ENCODE results near the gene ZP1.

The ZP1 gene

GRCh38 chr11:60852982-60853950 lies 14.1 kb upstream of the ZP1 start:
- no peak for TF ChIP-seq CTCF (IDR thresholded peaks at IDR 0.05; ENCODE audit: insufficient read depth, missing control alignments)
- FAIRE-seq (no peak), DNase-seq (ENCODE audit: insufficient read length, low spot score) (no peak)

DNA sequence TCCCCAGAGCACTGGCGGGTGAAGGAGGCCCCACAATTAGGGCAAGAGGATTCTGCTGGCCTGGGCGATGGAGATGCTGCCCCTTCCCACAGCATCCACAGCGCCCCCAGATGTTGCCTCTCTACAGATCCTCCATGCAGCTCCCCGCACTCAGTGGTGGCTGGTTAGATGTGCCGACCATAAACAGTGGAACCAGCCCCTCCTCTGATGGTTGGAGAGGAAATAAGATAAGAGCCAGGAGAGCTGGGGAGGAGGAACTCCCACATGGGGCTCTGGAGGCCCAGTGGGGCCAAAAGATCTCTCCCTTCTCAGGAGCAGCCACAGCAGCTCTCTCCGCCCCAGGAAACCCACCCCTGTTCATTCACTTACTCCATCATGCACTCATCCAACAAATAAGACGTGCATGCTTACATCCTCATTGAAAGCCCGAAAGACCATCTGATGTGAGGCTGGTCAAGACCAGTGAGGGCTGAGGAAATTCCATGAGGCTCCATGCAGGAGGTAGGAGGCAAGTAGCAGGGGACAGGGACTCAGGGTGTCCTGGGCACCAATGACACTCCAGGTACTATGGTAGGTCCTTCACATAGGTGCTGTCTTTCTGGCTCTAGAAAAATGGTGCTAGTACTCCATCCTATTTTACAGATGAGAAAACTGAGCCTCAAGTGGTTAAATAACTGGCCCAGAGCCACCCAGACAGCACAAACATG lies 13.0 kb upstream of the ZP1 start:
- no peak for TF ChIP-seq CTCF (IDR thresholded peaks at IDR 0.05; ENCODE audit: insufficient read depth, missing control alignments)
- no peak for FAIRE-seq
- DNase-seq (ENCODE audit: insufficient read length, low spot score): no peak

- DNase-seq (ENCODE audit: insufficient read length, low spot score) (no peak), FAIRE-seq (no peak)
- no peak for TF ChIP-seq CTCF (IDR thresholded peaks at IDR 0.05; ENCODE audit: insufficient read depth, missing control alignments)
These were observed 12.3 kb upstream of the ZP1 start for GRCh38 chr11:60854847-60855725.

DNA sequence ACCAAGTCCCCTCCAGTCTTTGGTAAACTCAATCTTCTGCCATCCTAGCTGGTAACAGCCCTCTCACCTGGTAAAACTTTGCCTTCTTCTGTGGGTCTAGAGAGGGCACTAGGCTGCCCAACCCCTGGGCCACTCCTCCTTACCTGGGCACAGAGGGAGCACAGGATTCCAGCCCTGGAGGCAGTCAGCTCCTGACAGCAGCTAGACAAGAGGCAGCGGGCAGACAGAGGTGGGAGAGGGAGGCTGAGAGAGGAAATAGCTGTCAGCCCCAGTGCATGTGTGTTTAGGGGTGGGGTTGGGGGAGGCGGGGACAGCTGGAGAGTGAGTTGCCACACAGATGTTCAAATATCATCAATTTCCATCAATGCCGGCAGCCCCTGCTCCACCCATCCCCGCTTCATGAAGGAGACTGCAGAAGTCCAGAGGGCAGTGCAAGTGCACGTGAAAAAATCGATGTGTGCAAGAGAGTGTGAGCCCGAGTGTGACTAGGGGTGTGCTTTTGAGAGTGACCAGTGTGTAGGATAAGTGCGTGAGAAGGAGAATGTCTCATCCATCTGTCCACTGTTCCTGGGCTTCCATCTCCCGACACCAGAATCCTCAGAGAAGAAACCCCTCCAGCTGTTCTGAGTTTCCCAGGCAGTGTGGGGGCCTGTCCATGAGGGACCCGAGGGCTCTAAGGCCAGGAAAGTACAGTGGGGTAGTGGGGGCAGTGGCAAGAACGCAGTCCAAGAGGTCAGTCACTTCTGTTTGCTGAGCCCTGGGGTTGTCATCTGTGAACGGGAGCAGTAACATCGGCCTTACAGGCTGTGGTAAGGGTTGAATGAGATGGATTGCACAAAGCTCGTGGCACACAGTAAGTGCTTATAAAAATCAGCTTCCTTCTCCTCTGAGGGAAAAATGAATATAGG lies 11.4 kb upstream of the ZP1 start, which contains the start of gene PTGDR2:
PTGDR2 (minus strand) TSS at position 225 of the 908 bp plus-strand sequence. CDS start 2,228 bp downstream, outside the sequence.
- no peak for FAIRE-seq
- DNase-seq (ENCODE audit: insufficient read length, low spot score): no peak

GRCh38 chr11:60857378-60858232 lies 9.7 kb upstream of the ZP1 start:
- no peak for DNase-seq (ENCODE audit: insufficient read length, low spot score)
- FAIRE-seq: no peak
- TF ChIP-seq CTCF (IDR thresholded peaks at IDR 0.05; ENCODE audit: insufficient read depth, missing control alignments): no peak

More for the DNA sequence above, 11.4 kb upstream of the ZP1 start, which contains the start of gene PTGDR2:
- no peak for TF ChIP-seq CTCF (IDR thresholded peaks at IDR 0.05; ENCODE audit: insufficient read depth, missing control alignments)
